Astrocyte of the spinal cord (primary cell): Measurements from ENCODE around the gene MCM9.

Experiments
- DNase-seq: peaks from one replicate; pipeline ENCODE4 v3.0.0; 2011; ENCODE audit warnings: low read depth, low spot score
- H3K4me3 ChIP-seq: 2 replicates; pipeline ENCODE4 v1.5.1; 2011; ENCODE audit warnings: low read depth, mild to moderate bottlenecking, low read length, moderate library complexity
- in situ Hi-C: cut with HindIII; loops from 2 replicates; pipeline ENCODE4 v1.10.0; 2017; ENCODE audit warnings: low sequenced_read_pairs
- TF ChIP-seq, protein P1 (sequence below): IDR thresholded peaks from 2 replicates; pipeline ENCODE4 v1.5.1; 2012; ENCODE audit warnings: low read depth, mild to moderate bottlenecking, low read length, inconsistent platforms

Gene MCM9

DNA sequence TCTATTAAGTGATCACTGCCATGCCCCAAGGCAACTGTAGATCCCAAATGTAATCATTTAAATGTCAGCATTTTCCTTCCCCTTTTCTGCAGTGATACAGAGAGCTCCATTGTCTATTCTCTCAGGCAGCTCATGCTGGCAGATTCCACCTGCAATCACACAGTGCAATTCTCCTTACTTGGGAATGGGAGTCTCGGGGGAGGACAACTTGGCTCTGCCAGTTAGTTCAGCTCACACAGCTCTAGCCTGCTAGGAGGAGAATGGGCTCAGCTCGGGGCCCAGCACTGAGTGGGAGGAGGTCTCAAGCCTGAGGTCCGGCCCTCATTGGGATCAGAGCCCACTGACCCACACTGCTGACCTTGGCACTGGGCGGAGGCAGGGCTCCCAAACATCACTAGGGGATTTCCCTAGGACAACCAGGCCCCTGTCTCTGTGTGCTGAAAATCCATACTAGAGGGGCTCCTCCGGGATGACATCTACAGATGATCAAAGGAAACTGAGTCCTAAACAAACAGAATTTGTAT is 150.3 kb downstream of the MCM9 start:
- TF ChIP-seq, protein P1, sequence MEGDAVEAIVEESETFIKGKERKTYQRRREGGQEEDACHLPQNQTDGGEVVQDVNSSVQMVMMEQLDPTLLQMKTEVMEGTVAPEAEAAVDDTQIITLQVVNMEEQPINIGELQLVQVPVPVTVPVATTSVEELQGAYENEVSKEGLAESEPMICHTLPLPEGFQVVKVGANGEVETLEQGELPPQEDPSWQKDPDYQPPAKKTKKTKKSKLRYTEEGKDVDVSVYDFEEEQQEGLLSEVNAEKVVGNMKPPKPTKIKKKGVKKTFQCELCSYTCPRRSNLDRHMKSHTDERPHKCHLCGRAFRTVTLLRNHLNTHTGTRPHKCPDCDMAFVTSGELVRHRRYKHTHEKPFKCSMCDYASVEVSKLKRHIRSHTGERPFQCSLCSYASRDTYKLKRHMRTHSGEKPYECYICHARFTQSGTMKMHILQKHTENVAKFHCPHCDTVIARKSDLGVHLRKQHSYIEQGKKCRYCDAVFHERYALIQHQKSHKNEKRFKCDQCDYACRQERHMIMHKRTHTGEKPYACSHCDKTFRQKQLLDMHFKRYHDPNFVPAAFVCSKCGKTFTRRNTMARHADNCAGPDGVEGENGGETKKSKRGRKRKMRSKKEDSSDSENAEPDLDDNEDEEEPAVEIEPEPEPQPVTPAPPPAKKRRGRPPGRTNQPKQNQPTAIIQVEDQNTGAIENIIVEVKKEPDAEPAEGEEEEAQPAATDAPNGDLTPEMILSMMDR: no peak
- in situ Hi-C loops: no loop called here
- no peak for DNase-seq
- H3K4me3 ChIP-seq: no peak overlapping the region

DNA sequence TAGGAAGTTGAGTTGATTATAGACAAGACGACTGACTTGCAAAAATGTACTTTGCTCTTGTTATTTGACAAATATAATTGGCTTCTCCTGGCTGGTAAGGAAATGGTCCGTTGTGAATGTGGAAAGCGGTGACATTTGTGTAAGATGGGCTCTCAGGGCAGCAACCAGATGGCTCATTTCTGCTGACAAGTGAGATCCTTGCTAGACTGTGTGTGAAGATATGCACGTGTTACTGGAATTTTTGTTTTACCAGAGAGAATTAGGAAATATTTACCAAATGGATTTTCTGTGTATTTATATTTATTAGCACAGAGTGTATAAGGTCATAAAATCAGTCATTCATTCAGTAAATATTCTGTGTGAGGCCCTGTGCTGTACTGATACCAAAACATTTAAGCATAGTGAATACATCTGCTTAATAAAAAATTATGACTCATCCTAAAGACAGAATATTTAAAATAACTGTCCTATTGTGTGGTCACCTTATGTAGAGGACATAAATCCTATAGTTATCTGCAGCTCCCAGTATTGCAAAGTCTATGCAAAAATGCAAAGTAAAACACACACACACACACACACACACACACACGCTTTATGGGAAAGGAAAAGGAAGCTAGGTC is 150.9 kb downstream of the MCM9 start:
- no peak overlapping the region for H3K4me3 ChIP-seq
- DNase-seq: no peak
- TF ChIP-seq, protein P1: no peak
- in situ Hi-C loops: no loop called here

DNA sequence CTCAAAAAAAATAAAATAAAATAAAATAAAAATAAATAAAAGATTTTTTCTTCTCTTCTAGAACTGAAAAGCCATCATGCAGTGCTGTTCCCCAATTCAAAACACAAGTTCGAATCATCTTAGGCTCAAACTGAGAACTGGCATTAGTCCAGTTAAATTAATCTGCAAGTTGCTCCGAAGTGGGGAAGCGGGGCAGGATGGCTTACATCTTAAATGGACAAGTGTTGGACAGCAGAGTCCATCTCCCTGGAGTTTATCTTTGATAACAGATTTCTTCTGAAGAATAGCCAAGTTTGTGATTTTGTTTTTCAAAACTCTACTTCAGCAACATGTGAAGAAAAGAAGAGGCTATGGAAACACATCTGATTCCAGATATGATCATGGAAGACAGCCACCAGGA is 152.3 kb downstream of the MCM9 start:
- in situ Hi-C loops: no loop called here
- DNase-seq: no peak
- TF ChIP-seq, protein P1: no peak
- no peak overlapping the region for H3K4me3 ChIP-seq

DNA sequence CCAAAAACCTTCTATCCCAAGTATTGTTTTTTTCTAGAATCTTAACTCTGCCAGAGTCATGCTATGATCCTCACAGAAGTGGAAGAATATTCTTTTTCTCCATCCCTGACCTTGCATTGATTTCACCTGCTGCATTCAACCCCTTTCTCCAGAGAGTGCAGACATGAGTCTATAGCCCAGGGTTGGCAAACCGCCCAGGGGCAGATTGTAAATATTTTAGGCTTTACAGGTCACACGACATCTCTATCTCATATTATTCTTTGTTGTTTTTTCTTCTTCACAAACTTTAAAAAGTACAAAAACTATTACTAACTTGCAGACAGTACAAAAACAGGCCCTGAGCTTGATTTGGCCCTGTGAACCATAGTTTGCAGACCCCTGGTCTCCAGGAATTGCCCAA is 153.1 kb downstream of the MCM9 start:
- no peak overlapping the region for H3K4me3 ChIP-seq
- in situ Hi-C loops: no loop called here
- TF ChIP-seq, protein P1: no peak
- DNase-seq: no peak

DNA sequence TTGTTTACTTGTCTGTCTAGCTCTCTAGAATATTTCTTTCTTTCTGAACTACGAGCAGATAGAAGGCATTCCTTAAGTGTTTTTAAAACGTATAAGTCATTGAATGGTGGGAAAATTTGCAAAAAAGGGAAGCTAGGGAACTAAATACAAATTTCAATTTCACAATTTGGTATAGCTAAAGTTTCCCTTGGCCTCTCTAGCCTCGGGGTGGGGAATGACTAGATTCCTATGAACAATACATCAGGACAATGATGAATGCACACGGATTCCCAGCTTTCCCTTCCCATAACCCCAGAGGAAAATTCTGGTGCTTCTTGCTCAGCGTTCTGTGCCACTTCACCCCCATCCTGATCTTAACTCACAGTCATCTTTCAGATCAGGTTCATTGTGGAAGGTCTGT is 154.3 kb downstream of the MCM9 start:
- no peak for DNase-seq
- H3K4me3 ChIP-seq: no peak overlapping the region
- in situ Hi-C loops: no loop called here
- TF ChIP-seq, protein P1: no peak

DNA sequence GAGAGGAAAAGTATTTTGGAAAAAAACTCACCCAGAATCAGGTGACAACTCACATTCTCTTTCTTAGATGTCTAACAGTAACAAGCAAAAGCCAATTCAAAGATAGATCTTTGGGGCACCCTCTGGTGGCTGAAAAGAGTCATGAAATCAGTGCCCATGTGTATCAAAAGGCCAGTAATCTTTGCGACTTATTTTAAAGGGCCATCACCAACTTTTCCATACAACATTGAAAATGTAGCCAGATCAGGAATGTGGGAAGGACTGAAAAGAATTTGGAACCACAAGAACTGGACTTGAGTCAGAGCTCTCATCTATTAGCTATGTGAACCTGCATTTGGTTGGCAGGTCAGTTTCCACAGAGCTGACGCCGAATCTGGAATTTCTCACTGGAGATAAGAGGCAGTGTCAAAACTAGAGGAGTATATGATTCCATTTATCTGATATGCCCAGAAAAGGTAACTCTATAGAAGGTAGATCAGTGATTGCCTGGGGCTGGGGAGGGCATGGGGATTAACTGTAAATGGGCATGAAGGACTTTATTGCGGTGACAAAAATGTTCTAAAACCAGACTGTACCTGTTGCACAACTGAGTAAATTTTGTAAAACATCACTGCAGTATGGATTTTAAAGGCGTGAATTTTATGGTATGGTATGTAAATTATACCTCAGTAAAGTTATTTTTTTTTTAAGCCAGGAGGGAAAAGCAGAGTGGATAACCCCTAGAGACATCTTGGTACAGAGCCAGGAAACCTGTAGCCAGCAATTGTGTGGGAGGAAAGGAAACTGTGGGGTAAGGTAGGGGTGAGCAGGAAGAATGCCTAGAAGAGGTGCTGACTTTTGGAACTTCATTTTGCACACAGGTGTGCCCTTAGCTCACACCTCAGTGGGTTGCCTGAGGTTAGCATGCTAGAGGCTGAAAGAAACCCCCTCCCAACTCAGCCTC is 158.1 kb downstream of the MCM9 start:
- peak; percentile 84 for DNase-seq
- TF ChIP-seq, protein P1: peak; percentile 75
- in situ Hi-C loops: no loop called here
- H3K4me3 ChIP-seq: no peak overlapping the region
